Measurements from ENCODE around the gene NEDD9.

Gene NEDD9

DNA sequence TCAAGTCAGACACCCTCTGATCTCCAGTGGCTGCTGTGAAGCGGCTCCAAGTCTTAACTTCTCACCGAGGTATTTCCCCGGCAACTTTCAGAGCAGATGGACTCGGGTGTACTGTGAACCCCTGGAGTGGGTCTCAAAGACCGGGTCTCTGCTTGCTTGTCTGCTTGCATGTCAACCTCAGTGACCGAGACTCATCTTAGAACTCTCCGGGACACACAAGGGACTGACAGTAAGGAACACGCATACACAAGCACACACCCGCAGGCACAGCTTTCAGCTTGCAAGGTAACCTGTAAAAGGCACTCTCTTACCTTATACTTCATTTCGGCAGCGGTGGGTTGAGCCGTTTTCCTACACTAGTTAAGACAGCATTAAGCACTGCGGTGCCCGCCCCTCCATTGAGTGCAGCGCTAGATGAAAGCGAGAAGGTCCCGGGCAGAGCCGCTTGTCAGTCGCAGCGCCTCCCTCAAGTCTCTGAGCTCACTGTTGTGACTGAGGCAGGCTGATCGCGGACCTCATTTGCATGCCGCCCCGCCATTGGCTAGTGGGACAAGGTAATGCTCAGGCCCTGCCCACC lies at the start of gene NEDD9:
Gene NEDD9, minus strand, starts transcription at position 476 of the 577 bp plus-strand sequence. Its CDS starts 153 bp downstream, at position 323.
- peak; percentile 85 to 86 for DNase-seq (ENCODE audit: low read depth in 2 of 2)

DNA sequence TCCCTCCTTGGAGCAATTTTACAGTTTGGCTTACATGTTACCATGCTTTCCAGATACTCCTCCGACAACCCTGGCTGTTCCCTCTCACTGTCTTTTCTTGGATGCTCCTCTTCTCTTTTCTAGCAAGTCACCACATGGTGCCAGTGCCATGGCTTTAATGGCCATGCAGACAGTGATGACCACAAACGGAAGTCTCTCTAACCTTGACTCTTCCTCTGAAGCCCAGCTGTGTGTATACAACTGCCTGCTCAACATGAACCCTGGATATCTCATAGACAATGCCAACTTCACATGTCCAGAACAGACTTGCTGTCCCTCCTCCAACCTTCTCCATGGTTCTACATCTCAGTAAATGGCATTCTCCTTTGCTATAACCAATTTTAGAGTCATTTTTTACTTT lies 49.8 kb upstream of the NEDD9 start:
- DNase-seq (ENCODE audit: low read depth in 2 of 2): no peak

GRCh38 chr6:11280394-11280793 lies 47.9 kb upstream of the NEDD9 start:
- no peak for DNase-seq (ENCODE audit: low read depth in 2 of 2)

GRCh38 chr6:11279284-11279689 lies 46.8 kb upstream of the NEDD9 start:
- no peak for DNase-seq (ENCODE audit: low read depth in 2 of 2)

GRCh38 chr6:11278207-11278559 lies 45.7 kb upstream of the NEDD9 start:
- no peak for DNase-seq (ENCODE audit: low read depth in 2 of 2)

GRCh38 chr6:11277275-11278206 lies 45.1 kb upstream of the NEDD9 start:
- no peak for DNase-seq (ENCODE audit: low read depth in 2 of 2)

- no peak for DNase-seq (ENCODE audit: low read depth in 2 of 2)
These were observed 44.4 kb upstream of the NEDD9 start for GRCh38 chr6:11276911-11277274.

GRCh38 chr6:11276228-11276627 lies 43.8 kb upstream of the NEDD9 start:
- no peak for DNase-seq (ENCODE audit: low read depth in 2 of 2)

GRCh38 chr6:11275598-11275997 lies 43.1 kb upstream of the NEDD9 start:
- no peak for DNase-seq (ENCODE audit: low read depth in 2 of 2)

GRCh38 chr6:11273406-11274065 lies 41.1 kb upstream of the NEDD9 start:
- DNase-seq (ENCODE audit: low read depth in 2 of 2): no peak

DNA sequence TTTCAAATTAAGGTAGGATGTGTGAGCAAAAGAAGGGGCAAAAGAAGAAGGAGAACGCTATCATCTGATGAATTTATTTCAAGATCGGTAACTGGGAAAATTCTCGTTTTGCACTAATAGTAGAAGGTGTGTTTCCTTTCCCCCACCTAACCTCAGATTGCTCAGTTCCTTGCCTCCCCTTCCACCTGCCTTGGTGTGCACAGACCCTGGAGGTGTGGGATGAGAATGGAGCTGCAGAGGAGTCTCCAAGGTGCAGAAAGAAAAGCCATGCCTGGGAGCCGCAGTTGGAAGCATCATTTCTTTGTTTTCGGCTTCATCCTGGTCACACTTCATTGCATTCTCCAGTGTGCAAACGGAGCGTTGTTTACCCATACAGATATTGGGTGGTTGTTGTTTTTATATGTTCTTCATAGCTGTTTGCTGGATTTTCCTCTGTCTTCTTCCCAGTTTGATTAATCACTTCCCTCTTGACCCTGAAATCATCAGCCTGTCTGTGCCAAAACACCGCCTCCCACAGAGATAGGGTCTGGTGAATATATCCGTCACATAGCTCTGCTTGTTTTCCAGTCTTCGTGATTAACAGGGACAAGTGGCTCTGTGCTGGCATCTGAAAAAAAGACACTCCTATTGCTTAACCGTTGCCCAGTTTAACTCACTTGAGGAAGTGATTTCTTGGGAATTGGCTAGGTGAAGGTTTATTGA lies 40.2 kb upstream of the NEDD9 start:
- no peak for DNase-seq (ENCODE audit: low read depth in 2 of 2)

- DNase-seq (ENCODE audit: low read depth in 2 of 2): no peak
These were observed 39.0 kb upstream of the NEDD9 start for GRCh38 chr6:11271228-11272020.

DNA sequence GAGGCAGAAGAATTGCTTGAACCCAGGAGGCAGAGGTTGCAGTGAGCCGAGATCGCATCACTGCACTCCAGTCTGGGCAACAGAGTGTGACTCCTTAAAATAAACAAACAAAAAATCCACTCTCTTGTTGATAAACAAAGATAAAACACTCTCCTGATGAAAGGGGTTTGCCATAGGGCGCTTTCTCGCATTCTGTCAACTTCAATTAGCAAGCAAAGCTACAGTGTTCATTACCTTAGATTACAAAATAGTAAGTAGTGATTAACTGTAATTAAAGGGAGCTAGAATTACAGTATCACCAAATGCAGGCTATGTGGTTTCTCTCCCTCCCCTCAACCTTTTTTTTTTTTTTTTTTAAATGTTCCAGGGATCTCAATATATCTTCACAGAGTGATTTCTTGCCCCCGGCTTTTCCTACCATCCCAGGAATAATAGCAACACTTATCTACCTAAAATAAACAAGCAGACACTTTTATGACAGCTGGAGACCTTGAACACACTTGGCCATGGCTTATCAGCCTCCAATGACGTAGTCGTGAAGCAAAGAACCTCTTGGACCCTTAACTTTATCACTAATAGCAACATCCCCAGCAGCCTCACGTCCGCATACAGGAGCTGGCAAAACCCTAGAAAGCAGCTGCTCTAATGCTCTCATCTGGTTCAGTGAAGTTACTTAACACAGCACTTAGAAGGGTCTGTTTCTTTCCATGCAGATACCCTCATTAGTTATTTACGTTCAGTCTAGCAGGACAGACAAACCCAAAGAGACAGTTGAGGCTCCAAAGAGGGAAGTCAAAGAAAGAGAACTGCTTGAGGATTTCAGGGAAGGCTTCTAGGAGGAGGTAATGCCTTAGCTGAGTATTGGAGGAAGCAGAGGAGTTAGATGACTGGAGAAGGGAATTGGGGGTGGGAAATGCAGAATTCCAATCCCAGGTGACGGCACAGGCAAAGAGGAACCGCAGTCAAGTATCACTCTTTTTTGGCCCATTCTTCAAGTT lies 37.9 kb upstream of the NEDD9 start:
- DNase-seq (ENCODE audit: low read depth in 2 of 2): no peak

- DNase-seq (ENCODE audit: low read depth in 2 of 2): no peak
These were observed 36.5 kb upstream of the NEDD9 start for GRCh38 chr6:11268978-11269377.

- DNase-seq (ENCODE audit: low read depth in 2 of 2): no peak
These were observed 34.5 kb upstream of the NEDD9 start for GRCh38 chr6:11266926-11267325.

DNA sequence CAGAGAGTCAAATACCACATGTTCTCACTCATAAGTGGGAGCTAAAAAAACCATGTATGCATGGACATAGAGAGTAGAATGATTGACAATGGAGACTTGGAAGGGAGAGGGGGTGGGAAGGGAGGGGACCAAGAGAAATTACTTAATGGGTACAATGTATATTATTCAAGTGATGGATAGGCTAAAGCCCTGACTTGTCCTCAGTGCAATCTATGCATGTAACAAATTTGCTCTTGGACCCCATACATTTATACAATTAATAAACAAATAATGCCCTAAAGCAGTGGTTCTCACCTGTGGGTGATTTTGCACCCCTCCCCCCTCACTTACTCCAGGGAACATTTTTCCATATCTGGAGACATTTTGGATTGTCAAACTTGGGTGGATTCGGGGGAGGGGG lies 33.5 kb upstream of the NEDD9 start:
- no peak for DNase-seq (ENCODE audit: low read depth in 2 of 2)

DNA sequence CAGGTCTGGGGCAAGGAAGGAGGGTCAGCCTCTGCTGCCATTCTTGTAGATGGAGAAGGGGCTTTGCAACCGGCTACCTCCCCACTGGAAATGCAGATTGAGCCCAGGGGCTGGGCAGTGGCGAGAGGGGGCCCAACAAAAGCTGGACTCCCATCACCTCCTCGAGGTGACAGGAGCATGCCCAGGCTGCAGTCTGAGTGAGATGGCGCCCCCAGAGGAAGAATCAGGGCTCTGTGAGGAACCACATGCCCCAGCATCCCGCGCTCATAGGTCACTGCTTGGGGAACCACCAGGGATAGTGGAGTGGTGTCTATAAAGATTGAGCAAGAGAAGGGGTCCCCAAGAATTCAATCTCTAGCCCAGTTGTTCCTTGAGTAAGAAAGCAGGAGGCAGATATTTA lies 31.6 kb upstream of the NEDD9 start:
- no peak for DNase-seq (ENCODE audit: low read depth in 2 of 2)

DNA sequence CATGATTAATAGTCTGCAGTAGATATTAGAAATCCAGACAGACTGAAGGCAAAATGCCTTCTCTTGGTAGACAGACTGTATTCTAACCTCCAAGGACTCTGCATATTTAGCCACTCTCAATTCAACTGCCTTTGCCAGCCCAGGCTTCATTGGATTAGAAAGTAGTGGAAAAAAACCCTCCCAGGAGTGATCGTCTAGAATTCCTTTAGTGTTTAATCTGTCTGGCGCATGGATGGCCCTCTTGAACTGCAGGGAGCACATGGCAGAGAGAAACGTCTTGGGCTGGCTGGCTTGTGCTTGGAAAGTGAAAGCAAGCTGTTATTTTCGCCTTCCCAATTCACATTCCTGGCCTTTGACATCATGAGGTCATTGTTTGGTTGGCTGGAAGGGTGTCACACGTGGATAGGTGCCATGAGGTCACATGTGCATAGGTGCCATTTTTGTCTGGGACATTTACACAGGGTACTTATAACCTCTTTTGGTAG lies 30.9 kb upstream of the NEDD9 start:
- DNase-seq (ENCODE audit: low read depth in 2 of 2): no peak

GRCh38 chr6:11262242-11262641 lies 29.8 kb upstream of the NEDD9 start:
- DNase-seq (ENCODE audit: low read depth in 2 of 2): no peak

Data from stimulated activated CD4-positive, alpha-beta T cell treated with anti-CD3 and anti-CD28 coated beads, Interleukin-1b, Interleukin-23, amount 100 ng/mL, for 4 hours (primary cell).